HTERT RPE-1 (cell line): Measurements from ENCODE around the gene SCUBE1.
"Not testable (repeated sequence)": the region's sequence is repeated elsewhere in the genome, so short reads cannot be mapped to it uniquely, and the experiment has no call there.

ENCODE experiments used
- in situ Hi-C: fragments of 300-500 bp; cut with MboI; formaldehyde crosslinking; loops from 4 replicates; pipeline ENCODE4 v1.14.3; 2020; ENCODE audit warnings: low sequenced_read_pairs

Gene SCUBE1

GRCh38 chr22:43288807-43289420 is 54.3 kb downstream of the SCUBE1 start:
- in situ Hi-C loops, result no loop called here

DNA sequence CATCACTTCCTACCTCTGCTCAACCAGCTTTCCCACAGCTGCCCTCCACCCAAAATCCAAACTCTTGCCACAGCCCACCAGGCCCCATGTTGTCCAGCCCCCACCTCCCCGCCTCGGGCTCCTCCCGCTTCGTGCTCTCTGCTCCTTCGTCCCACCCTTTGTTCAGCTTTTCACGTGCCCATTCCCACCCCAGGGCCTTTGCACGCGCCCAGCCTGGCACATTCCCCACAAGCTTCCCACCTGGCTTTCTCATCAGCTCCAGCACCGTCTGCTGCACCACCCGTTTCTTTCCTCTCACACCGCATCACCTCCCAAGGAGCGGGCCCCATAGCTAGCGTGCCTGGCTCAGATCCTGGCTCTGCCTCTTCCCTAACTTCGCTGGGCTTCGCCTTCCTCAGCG is 54.8 kb downstream of the SCUBE1 start:
- in situ Hi-C loops, result no loop called here

- in situ Hi-C loops, result no loop called here
These were observed 55.7 kb downstream of the SCUBE1 start for GRCh38 chr22:43287441-43287840.

DNA sequence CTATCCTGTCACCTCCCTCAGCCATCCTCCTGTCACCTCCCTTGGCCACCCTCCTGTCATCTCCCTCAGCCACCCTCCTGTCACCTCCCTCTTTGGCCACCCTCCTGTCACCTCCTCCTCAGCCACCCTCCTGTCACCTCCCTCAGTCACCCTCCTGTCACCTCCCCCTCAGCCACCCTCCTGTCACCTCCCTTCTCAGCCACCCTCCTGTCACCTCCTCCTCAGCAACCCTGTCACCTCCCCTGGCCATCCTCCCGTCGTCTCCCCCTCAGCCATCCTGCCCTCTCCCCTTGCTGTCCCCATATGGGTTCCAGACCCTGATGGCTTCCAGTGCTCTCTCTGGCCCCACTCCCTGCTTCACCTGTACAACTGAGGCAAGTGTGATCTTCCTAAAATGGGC is 61.8 kb downstream of the SCUBE1 start:
- in situ Hi-C loops, result no loop called here

DNA sequence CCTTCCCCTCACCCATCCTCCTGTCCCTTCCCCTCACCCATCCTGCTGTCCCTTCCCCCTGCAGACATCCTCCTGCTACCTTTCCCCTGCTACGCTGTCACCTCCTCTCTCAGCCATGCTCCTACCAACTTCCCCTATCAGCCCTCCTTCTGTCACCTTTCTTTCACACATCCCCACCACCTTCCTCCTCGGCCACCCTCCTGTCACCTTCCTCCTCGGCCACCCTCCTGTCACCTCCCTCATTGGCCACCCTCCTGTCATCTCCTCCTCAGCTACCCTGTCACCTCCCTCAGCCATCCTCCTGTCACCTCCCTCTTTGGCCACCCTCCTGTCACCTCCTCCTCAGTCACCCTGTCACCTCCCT is 62.7 kb downstream of the SCUBE1 start:
- in situ Hi-C loops, result not testable (repeated sequence)

DNA sequence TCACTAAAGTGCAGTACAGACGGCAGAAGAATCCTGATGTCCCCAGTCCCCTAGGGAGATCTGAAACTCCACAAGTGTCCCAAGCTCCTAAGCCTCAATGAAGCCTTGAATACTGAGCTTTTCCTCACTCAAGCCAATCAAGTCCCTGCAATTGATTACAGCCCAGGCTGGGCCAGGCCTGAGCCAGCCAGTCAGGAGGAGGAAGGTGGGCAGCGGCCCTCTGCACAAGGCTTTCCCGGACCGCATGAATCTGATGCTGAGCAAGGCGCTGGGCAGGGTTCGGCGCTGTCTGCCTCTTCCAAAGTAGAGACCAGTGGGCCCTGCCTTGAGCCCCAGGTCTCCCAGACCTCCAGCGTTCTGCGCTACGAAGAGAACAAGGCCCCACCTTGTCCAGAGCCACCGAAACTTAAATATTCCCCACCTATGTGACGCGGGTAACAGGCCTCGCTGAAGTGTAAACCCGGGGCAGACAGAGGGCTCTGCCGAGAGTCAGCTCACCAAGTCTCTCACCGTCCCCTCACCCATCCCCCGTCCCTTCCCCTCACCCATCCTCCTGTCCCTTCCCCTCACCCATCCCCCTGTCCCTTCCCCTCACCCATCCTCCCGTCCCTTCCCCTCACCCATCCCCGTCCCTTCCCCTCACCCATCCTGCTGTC is 63.2 kb downstream of the SCUBE1 start:
- in situ Hi-C loops, result no loop called here

DNA sequence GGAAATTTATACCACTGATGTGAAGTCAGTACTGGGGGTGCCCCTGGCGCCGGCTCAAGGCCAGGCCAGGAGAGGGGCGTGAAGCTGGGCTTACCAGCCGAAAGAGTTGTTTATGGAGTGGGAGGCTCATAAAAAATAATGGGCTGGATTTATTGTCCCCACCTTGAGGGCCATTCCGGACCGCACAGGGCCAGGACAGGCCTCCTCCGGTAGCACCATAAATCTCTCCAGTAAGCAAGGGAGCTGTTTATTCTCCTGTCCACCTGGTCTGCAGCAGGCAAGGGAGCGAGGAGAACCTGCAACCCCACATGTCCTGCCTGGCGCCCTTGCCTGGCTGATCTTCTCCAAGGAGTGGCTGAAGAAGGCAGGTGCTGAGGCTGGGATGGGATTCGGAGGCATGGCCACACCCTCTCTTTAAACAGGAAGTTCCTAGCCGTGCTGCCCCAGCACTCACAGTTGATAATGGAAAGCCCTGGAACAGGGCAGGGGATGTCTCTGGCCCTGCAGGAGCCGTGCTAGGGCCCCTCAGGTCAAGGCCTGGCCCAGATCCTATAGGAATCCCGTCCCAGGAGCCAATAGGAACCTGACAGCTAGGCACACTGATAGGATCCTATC is 65.1 kb downstream of the SCUBE1 start:
- in situ Hi-C loops, result no loop called here

GRCh38 chr22:43277091-43277490 is 66.1 kb downstream of the SCUBE1 start:
- in situ Hi-C loops, result no loop called here

- in situ Hi-C loops, result no loop called here
These were observed 66.9 kb downstream of the SCUBE1 start for GRCh38 chr22:43276321-43276720.

DNA sequence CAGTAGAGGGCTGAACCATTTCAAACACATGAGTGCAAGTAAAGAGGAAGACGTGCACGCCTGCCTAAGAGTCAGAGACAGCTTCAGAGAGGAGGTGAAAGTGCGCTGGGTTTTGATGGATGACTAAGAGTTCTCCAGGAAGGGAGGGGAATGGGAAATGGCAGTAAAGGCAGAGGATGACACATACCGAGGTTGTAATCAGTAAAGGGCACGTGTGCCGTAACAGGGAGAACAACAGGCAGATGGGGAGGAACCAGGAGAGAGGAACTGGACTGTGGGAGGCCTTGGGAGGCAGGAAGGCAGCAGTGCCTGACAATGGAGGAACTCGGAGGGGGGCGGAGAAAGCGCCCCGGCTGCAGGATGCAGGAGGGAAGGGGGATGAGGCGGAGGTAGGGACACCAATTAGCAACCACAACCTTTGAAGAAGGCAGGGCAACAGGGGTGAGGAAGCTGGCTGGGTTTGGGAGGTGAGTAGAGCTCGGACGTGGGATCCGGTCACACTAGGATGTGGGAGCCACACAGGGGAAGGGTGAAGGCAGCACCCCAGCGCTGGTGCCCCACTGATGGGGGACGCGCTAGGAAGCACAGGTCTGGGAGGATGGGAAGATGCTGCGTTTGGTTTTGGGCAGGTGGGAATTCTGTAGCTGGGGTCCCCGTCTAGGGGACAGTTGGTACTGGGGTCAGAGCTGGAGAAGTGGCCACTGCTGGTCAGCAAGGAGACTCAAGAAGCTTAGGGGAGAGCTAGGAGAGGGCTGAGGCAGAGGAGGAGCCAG is 67.4 kb downstream of the SCUBE1 start:
- in situ Hi-C loops, result no loop called here

- in situ Hi-C loops, result no loop called here
These were observed 68.5 kb downstream of the SCUBE1 start for GRCh38 chr22:43274595-43275240.

- in situ Hi-C loops, result no loop called here
These were observed 69.2 kb downstream of the SCUBE1 start for GRCh38 chr22:43273902-43274484.

DNA sequence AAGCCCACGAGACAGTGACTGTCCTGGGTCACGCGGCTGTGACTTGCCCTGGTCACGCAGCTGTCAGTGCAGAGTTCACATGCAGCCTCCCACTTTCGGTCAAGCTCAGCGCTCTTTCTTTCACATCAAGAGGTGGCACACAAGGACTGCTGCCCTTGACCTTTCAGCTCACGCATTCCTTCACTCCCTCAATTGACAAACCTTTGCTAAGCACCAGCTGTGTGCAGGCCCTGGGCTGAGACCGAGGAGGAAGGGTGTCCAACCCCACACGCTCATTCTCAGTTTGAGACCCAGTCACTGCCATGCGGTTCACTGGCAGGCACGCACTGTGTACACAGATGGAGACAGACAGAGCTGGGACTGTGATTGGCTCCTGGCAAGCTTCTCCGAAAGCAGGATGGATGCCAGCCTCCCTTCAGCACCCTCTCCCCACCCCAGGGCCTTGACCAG is 70.3 kb downstream of the SCUBE1 start:
- in situ Hi-C loops, result no loop called here

DNA sequence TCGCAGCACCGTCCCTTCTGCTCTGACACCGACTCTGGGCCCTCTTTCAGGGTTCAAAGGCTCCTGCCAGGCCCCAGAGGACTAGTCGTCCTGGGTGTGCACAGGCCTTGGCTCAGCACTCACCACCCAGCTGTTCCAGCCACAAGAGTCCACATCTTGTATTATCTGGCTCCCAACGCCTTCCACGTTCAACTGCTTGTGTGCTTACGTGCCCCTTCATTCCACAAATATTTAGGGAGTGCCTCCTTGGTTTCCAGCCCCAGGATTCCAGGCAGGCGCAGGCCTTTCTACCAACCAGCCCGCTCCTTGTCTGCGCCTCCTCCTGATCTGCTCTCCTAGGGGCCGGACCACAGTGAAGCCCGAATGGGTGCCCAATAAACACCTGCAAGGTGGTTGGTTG is 70.9 kb downstream of the SCUBE1 start:
- in situ Hi-C loops, result no loop called here

DNA sequence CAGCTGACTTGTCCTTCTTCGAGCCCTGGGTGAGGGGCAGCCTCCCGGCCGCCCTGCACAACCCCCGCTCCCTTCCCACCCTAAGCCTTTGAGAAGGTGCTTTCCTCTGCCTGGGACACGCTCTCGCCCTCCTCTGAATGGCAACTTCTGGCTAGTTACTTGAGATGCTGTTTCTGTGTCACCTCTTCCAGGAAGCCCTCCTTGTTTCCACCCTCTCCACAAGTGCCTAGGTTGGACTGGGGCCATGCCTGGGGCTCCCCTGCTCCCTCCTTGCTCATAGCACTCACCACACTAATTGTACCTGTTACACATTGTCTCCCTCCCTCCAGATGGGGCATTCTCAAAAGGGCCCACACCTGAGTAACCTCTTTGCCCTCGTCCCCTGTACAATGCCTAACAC is 72.2 kb downstream of the SCUBE1 start:
- in situ Hi-C loops, result no loop called here

DNA sequence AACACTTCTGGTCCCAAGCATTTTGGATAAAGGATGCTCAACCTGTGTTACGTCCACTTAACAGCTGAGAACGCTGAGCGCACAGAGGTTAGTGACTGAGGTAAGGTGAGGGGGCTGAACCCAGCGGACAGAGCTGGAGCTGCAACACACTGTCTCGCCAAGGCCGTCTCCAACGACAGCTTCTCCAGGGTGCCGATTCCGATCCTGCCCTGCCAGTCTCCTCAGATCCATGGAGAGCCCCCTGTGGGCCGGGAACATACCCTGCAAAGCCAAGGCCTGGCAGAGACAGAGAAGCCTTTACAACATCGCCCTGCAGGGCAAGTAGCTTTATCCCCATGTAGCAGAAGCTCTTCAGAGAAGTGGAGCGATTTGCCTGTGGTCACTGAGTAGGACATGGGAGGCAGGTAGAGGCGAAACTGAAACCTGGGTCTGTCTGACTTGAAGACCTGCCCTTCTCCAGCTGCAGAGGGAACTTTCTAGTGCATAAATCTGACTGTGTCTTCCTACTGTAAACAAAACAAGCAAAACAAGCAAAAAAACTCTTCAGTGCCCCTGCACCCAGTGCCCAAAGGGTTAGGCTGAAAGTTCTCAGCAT is 72.8 kb downstream of the SCUBE1 start:
- in situ Hi-C loops, result no loop called here

DNA sequence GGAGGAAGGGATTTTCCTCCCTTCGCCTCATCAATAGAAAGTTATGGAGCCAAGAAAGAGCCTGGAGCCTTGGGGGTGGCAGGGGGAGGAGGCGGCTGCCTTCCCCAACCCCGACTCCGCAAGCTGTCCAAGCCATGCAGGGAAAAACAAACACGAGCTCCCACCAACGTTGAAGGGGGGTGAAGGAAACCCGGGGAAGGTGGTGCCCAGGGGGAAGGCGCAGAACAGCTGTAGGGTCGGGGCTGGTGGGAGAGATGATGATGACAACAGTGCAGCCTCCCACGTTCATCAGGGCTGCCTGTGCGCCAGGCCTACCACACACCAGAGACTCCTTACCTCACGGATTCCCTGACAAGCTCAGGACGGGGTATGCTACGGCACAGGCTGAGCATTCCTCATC is 73.5 kb downstream of the SCUBE1 start:
- in situ Hi-C loops, result no loop called here

- in situ Hi-C loops, result no loop called here
These were observed 73.9 kb downstream of the SCUBE1 start for GRCh38 chr22:43269246-43269645.

GRCh38 chr22:43267981-43268660 is 75.1 kb downstream of the SCUBE1 start:
- in situ Hi-C loops, result no loop called here
